ENCODE measurements around the gene CYSTM1. TPM values are rescaled to one million over a fixed set of nuclear protein-coding genes. Genes with fewer than 3 reads are reported as not detected.

Gene CYSTM1
- polyA plus RNA-seq, 2 of the 4 experiments (the other 2 are of a cell fraction) = 76.8 to 103 TPM

DNA sequence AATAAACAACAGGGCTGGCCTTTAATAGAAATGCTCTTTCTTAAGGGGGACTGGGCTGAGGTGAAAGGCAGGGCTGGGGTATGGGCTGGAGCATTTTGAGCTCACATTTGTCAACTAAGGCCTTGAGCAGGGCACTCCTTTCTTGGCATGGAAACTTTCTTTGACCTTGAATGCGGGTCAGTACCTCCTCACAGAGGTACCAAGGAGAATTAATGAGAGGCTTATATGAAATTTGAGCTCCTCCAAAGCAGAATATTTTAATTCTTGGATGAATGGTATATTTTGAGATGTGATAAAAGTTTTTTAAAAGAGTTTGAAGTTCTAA lies 3.1 kb downstream of the CYSTM1 start:
- POLR2A ChIA-PET = interaction anchor here (0.6 to 0.7 kb wide), 2 partner anchors 62 to 70 kb away, joined by 4 to 13 read pairs; no protein-coding TSS in a partner anchor
- H3K27ac ChIP-seq = no peak overlapping the region

DNA sequence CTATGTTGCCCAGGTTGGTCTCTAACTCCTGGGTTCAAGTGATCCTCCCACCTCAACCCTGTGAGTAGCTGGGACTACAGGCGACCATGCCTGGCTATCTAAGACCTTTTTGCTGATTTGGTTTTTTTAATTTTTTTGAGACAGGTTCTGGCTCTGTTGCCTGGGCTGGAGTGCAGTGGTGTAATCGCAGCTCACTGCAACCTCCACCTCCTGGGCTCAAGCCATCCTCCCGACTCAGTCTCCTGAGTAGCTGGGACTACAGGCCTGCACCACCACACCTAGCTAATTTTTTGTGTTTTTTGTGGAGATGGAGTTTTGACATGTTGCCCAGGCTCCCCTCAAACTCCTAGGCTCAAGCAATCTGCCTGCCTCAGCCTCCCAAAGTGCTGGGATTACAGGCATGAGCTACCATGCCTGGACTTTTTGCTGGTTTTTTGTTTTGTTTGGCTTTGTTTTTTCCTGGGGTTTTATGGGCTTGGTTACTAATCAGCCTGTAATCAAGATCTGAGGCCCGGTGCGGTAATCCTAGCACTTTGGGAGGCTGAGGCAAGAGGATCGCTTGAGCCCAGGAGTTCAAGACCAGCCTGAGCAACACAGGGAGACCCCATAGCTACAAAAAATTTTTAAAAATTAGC lies 3.6 kb downstream of the CYSTM1 start:
- WGBS (ENCODE audit: missing lambda C conversion rate) = 78% methylated on average over 6 of the region's 6 CpGs
- ATAC-seq (no peak), FAIRE-seq (no peak), DNase-seq (ENCODE audit: low read depth in 1 of 2, low spot score in 1 of 2) (no peak)
- no peaks in the 10 kb centered on the region for H3K9me3 ChIP-seq
- TF ChIP-seq HDAC2 (IDR thresholded peaks at IDR 0.05) (no peak), NFE2L2 (conservative IDR thresholded peaks at IDR 0.05; ENCODE audit: low read length) (no peak), RNF2 (IDR thresholded peaks at IDR 0.05; ENCODE audit: borderline replicate concordance, low read depth) (no peak), EP300 (IDR thresholded peaks at IDR 0.05) (no peak), NR3C1 (IDR thresholded peaks at IDR 0.05) (no peak), CBX8 (IDR thresholded peaks at IDR 0.05) (no peak), KDM1A (IDR thresholded peaks at IDR 0.05; ENCODE audit: low read depth) (no peak), CTCF (IDR thresholded peaks at IDR 0.05) (no peak), HOXB5 (CRISPR knock-in tag; IDR thresholded peaks at IDR 0.05) (no peak), MYC (IDR thresholded peaks at IDR 0.05; ENCODE audit: borderline replicate concordance, low read length) (no peak), SREBF2 (IDR thresholded peaks at IDR 0.05) (no peak), FOSB (CRISPR knock-in tag; IDR thresholded peaks at IDR 0.05) (no peak), ESRRA (IDR thresholded peaks at IDR 0.05; ENCODE audit: borderline replicate concordance, low read length) (no peak), REST (IDR thresholded peaks at IDR 0.05) (no peak), JUNB (IDR thresholded peaks at IDR 0.05) (no peak), POLR2AphosphoS2 (conservative IDR thresholded peaks at IDR 0.05; ENCODE audit: low read length) (no peak)
- H3K4me2 ChIP-seq = no peak overlapping the region
- ChIA-PET POLR2A (interaction anchor here (0.7 kb wide), 1 partner anchor 62 kb away, joined by 13 read pairs; no protein-coding TSS in a partner anchor), CTCF (interaction anchor here (0.9 to 2.4 kb wide), 6 partner anchors 12 to 174 kb away, joined by 3 to 9 read pairs (median 4); no protein-coding TSS in a partner anchor)
- no peak overlapping the region for H3K27ac ChIP-seq
- H3K4me3 ChIP-seq = no peak overlapping the region
- peaks cover 38% of the 10 kb centered on the region for H3K4me1 ChIP-seq

More for the DNA sequence above, 3.1 kb downstream of the CYSTM1 start:
- 83% methylated on average over 1 of the region's 1 CpG for WGBS (ENCODE audit: missing lambda C conversion rate)
- H3K4me1 ChIP-seq = peaks cover 37% of the 10 kb centered on the region
- CTCF ChIA-PET = interaction anchor here (1.1 to 2.4 kb wide), 5 partner anchors 13 to 174 kb away, joined by 3 to 9 read pairs (median 4); no protein-coding TSS in a partner anchor
- no peak for FAIRE-seq
- no peak overlapping the region for H3K4me3 ChIP-seq
- TF ChIP-seq TP53 (CRISPR knock-in tag; IDR thresholded peaks at IDR 0.05) = no peak
- no peak for TF ChIP-seq KDM1A (IDR thresholded peaks at IDR 0.05; ENCODE audit: low read depth)
- TF ChIP-seq RAD21 (conservative IDR thresholded peaks at IDR 0.05 in 1 of 2, IDR thresholded peaks at IDR 0.05 in 1 of 2) = no peak
- no peak for TF ChIP-seq NPAS2 (CRISPR knock-in tag; IDR thresholded peaks at IDR 0.05; ENCODE audit: borderline replicate concordance)
- no peak for TF ChIP-seq BCL3 (IDR thresholded peaks at IDR 0.05)
- TF ChIP-seq CBX8 (IDR thresholded peaks at IDR 0.05) = no peak
- TF ChIP-seq ZNF302 (CRISPR knock-in tag; IDR thresholded peaks at IDR 0.05) = no peak
- no peak for TF ChIP-seq CHD2 (IDR thresholded peaks at IDR 0.05; ENCODE audit: low read length, partially characterized antibody)
- no peak for TF ChIP-seq MYC (IDR thresholded peaks at IDR 0.05; ENCODE audit: borderline replicate concordance, low read length)
- TF ChIP-seq HOXB5 (CRISPR knock-in tag; IDR thresholded peaks at IDR 0.05) = no peak
- TF ChIP-seq, protein P1, sequence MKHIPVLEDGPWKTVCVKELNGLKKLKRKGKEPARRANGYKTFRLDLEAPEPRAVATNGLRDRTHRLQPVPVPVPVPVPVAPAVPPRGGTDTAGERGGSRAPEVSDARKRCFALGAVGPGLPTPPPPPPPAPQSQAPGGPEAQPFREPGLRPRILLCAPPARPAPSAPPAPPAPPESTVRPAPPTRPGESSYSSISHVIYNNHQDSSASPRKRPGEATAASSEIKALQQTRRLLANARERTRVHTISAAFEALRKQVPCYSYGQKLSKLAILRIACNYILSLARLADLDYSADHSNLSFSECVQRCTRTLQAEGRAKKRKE (CRISPR knock-in tag; IDR thresholded peaks at IDR 0.05; ENCODE audit: low read depth) = no peak
- TF ChIP-seq HOXB13 (CRISPR knock-in tag; IDR thresholded peaks at IDR 0.05; ENCODE audit: low read depth) = no peak
- TF ChIP-seq HOXA7 (CRISPR knock-in tag; IDR thresholded peaks at IDR 0.05) = no peak
- no peak for DNase-seq (ENCODE audit: low read depth in 1 of 2, low spot score in 1 of 2)
- no peaks in the 10 kb centered on the region for H3K9me3 ChIP-seq
- ATAC-seq = no peak
- no peak overlapping the region for H3K4me2 ChIP-seq

Measured in A549 (cell line).